GM19035 (cell line): ENCODE data around the gene RARS2.
"Not testable (repeated sequence)": the region's sequence is repeated elsewhere in the genome, so short reads cannot be mapped to it uniquely, and the experiment has no call there.

Experiments used
- ATAC-seq: cut with Tn5 transposase; IDR thresholded peaks from one replicate; pipeline ENCODE4 v1.9.1; 2021; ENCODE audit not compliant: unreplicated experiment

RARS2 gene

GRCh38 chr6:87504441-87504840, 85.3 kb downstream of the RARS2 start:
- ATAC-seq: no peak

- ATAC-seq: no peak
Measured at GRCh38 chr6:87501809-87502572, 87.8 kb downstream of the RARS2 start.

DNA sequence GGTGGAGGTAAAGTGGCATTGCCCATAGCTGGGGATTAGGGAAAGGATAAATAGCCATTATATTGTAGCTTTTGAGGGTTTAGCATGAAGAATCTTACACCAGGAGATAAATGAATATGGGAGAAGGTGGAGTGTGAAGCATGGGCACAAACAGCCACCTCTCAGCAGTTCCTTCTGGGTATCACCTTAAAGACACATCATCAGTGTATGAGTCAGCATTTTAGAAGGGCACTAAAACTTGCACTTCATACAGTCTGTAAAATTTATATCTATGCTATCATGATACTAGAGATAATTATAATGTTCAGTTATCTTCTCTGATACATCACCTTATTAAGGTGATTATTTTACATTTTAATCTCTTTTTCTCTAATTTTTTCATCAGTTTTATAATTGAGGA, 91.7 kb downstream of the RARS2 start:
- ATAC-seq: no peak

DNA sequence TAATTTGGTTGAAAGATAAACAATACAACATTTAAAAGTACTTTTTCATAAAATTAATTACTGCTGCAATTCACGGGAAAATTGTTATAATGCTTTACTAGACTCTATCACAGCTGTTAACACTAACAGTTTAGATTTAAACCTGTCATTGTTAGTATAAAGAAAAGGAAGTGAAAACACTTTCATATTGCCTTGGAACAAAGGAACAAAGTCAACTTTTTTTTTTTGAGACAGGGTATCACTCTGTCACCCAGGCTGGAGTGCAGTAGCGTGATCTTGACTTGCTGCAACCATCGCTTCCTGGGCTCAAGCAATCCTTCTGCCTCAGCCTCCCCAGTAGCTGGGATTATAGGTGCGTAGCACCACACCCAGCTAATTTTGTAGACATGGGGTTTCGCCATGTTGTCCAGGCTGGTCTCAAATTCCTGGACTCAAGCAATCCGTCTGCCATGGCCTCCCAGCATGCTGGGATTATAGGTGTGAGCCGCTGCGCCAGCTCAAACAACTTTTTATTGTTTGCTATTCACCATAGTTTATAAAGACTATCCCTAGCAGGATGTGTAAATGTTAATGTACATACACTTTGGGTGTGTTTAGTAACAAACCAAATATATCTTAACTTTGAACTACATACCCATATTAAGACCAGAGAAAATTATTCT, 94.9 kb downstream of the RARS2 start:
- no peak for ATAC-seq

DNA sequence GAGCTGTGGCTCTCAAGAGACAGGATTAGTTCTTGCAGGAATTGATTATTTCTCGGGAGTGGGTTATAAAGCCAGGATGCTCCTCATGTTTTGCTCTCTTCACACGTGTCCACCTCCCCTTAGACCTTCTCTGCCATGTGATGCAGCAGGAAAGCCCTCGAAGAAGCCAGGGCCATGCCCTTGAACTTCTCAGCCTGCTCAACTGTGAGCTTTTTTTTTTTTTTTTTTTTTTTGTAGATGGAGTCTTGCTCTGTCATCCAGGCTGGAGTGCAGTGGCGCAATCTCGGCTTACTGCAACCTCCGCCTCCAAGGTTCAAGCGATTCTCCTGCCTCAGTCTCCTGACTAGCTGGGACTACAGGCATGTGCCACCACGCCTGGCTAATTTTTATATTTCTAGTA, 100.5 kb downstream of the RARS2 start:
- not testable (repeated sequence) for ATAC-seq

DNA sequence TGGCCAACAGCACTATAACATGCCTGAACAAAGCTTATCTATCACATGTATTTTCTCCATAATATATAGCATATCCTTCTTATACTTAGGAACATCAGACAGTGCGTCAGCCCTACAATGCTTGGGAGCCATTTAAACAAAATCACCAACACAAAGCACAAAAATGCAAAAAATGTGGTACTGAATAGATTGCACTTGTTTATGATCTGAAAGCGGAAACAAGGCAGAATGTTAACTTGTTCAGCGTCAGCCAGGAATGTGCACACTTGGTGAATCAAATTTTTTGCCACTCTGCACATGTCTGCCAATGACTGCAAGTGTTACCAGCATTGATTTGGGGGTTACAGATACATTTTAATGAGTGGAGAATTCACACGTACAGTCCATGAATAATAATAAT, 102.2 kb downstream of the RARS2 start:
- no peak for ATAC-seq

DNA sequence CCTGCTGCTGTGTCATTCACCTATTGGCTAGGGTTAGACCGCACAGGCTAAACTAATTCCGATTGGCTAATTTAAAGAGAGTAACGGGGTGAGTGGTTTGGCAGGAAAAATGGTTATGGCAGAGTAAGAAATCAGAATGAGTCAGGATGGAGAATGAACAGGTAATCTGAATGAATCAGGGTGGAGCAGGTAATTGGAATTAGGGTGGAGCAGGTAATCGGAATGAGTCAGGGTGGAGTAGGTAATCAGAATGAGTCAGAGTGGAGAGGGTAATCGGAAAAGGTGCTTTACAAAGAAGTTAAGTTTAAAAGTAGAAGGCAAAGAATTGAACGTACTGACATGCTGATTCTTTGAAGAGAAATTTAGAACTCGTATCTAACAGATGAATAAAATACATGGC, 105.3 kb downstream of the RARS2 start:
- no peak for ATAC-seq

DNA sequence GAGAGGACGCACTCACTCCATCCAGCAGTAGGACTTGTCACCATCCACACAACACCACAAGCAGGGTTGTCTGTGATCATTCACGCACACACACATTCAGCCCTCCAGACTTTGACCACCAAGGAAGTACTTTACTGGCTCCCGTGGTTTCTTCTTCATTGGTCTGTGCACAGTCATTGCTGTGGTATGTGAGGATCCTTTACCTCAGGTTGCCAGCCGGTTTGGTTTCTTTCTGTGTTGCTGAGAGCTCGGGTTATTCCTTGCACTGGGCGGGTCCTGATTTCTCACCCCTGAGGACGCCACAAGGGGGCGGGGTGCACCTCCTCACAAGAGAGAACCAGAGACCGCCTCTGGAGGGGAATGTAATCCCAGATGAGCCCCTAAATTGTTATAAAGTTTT, 105.9 kb downstream of the RARS2 start:
- ATAC-seq: no peak

GRCh38 chr6:87482366-87482765, 107.4 kb downstream of the RARS2 start:
- ATAC-seq: no peak

- ATAC-seq: no peak
Measured at GRCh38 chr6:87481931-87482330, 107.9 kb downstream of the RARS2 start.

DNA sequence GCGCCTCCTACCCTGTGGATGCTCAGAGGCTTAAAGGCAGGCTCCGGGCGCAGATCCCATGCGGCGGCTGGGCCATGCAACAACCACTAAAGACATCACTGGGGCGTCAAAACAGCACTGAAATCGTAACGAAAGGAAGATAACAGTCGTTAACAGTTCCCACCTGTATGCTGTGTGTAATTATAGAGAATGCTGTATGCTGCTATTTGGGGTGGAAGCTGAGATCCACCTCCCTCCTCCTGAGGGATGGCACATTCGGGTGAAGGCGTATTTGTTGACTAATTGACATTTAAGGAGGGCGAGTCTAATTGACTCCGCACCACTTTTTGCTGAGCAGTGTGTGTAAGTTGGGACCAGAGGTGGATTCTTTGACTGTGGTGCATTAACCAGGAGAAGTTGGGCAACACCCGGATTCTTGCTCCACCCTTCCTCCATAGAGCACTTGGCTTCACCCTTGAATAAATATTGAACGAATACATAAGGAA, 116.3 kb downstream of the RARS2 start:
- ATAC-seq: peak; percentile 69

- ATAC-seq: peak; percentile 97
Measured at GRCh38 chr6:87472525-87473418, 117.0 kb downstream of the RARS2 start, which contains the start of gene SLC35A1. Gene SLC35A1 (plus strand): TSS chr6:87472974. CDS start chr6:87473004, 30 bp downstream.

DNA sequence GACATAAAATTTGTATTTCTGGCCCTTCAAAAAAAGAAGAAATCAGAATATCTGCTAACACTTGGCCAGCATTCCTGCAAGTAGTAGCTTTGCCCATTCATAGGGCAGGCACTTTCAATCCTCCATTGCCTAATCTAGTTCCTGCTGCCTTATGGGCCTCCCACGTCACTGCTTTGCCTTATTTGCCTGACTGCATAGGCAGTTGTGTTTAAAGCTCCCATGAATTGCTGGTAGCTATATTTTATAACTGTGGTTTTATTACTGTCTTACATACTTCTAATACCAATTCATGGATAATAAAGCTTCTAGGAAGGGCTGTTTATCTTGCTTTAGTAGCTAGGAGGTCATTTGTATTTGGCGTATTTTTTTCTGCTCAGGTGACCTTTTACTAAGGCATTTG, 124.7 kb downstream of the RARS2 start:
- ATAC-seq: no peak
